ENCODE measurements around the gene GUCA2B. TPM values are rescaled to one million over a fixed set of nuclear protein-coding genes. Genes with fewer than 3 reads are reported as not detected.

Gene GUCA2B
- total RNA-seq, 1 donor from 2014 or later, result not detected

GRCh38 chr1:42167611-42168390 is 14.6 kb downstream of the GUCA2B start:
- intact Hi-C loops (cut with DNase I), result no loop called here
- no peaks in the 10 kb centered on the region for H3K27me3 ChIP-seq
- H3K27ac ChIP-seq, result no peak overlapping the region
- no peaks in the 10 kb centered on the region for H3K9me3 ChIP-seq
- H3K4me3 ChIP-seq, result no peak overlapping the region
- H3K36me3 ChIP-seq, result no peaks in the 10 kb centered on the region
- peaks cover 0 to 1% of the 10 kb centered on the region in 2 donors for H3K4me1 ChIP-seq
- no peak for DNase-seq (ENCODE audit: low spot score in 2 of 2)
- TF ChIP-seq CTCF (IDR thresholded peaks at IDR 0.05), result no peak

GRCh38 chr1:42168391-42168670 is 15.1 kb downstream of the GUCA2B start:
- no peak for TF ChIP-seq CTCF (IDR thresholded peaks at IDR 0.05)
- Histone ChIP-seq H3K9me3 (no peaks in the 10 kb centered on the region), H3K4me1 (peaks cover 0 to 6% of the 10 kb centered on the region in 2 donors), H3K4me3 (no peak overlapping the region), H3K27ac (no peak overlapping the region), H3K36me3 (no peaks in the 10 kb centered on the region), H3K27me3 (no peaks in the 10 kb centered on the region)
- intact Hi-C loops (cut with DNase I), result no loop called here
- DNase-seq (ENCODE audit: low spot score in 2 of 2), result no peak

- Histone ChIP-seq H3K4me1 (peaks cover 0 to 8% of the 10 kb centered on the region in 2 donors), H3K4me3 (no peak overlapping the region), H3K9me3 (no peaks in the 10 kb centered on the region), H3K36me3 (no peaks in the 10 kb centered on the region), H3K27ac (no peak overlapping the region), H3K27me3 (no peaks in the 10 kb centered on the region)
- TF ChIP-seq CTCF (IDR thresholded peaks at IDR 0.05), result no peak
- DNase-seq (ENCODE audit: low spot score in 2 of 2), result no peak
- intact Hi-C loops (cut with DNase I), result no loop called here
Observed at GRCh38 chr1:42168763-42169162, 15.6 kb downstream of the GUCA2B start.

- no peak for DNase-seq (ENCODE audit: low spot score in 2 of 2)
- intact Hi-C loops (cut with DNase I), result loop anchor here (10.0 kb wide), 1 partner anchor 164 kb away; the partner anchor contains the start of gene FOXJ3
- no peak for TF ChIP-seq CTCF (IDR thresholded peaks at IDR 0.05)
- Histone ChIP-seq H3K4me1 (peaks cover 0 to 8% of the 10 kb centered on the region in 2 donors), H3K27me3 (no peaks in the 10 kb centered on the region), H3K9me3 (no peaks in the 10 kb centered on the region), H3K27ac (no peak overlapping the region), H3K4me3 (no peak overlapping the region), H3K36me3 (no peaks in the 10 kb centered on the region)
Observed at GRCh38 chr1:42170779-42171621, 17.8 kb downstream of the GUCA2B start.

GRCh38 chr1:42171679-42172266 is 18.6 kb downstream of the GUCA2B start:
- Histone ChIP-seq H3K4me1 (peaks cover 0 to 8% of the 10 kb centered on the region in 2 donors), H3K27ac (no peak overlapping the region), H3K27me3 (no peaks in the 10 kb centered on the region), H3K4me3 (no peak overlapping the region), H3K36me3 (no peaks in the 10 kb centered on the region), H3K9me3 (no peaks in the 10 kb centered on the region)
- intact Hi-C loops (cut with DNase I), result loop anchor here (2.0 to 10.0 kb wide), 2 partner anchors 163 to 597 kb away; partner anchors contain the start of gene FOXJ3
- no peak for TF ChIP-seq CTCF (IDR thresholded peaks at IDR 0.05)
- no peak for DNase-seq (ENCODE audit: low spot score in 2 of 2)

All from ascending aorta (tissue), 2 donors.